ENCODE data around the gene OSTC. TPM values are rescaled to one million over a fixed set of nuclear protein-coding genes. Genes with fewer than 3 reads are reported as not detected.

OSTC gene
- total RNA-seq, 1 experiment from 2014 or later = 175 TPM

DNA sequence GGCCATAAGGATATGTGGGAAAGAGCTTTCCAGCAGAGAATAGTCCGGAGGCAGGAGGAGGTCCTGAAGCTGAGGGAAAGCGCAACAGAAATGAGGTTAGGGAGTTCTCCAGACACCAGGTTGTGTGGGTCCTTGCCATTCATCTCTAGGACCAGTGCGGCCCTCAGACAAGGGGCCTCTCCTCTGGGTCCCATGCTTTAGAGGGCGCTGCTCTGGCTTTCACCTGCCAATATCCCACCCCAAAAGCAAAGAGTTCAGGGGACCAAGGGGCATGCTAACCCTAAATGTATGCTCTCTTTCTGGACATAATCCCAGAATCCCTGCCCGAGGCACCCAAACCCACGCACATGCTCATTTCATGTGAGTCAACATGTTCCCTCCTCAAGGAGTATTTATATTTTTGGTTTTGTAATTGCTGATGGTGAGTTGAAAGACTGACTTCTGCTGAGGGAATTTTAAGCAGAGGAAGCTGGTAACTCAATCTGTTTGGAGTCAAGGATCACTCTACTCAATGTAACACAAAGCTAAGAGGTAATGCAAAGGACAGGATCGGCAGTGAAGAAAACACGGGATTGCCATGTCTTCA lies 15.2 kb upstream of the OSTC start:
- H3K27ac Mint-ChIP-seq (ENCODE audit: low read depth, unreplicated experiment) = no peak overlapping the region
- peak; percentile 55 for DNase-seq (ENCODE audit: unreplicated experiment)
- H3K9me3 Mint-ChIP-seq (ENCODE audit: unreplicated experiment) = no peaks in the 10 kb centered on the region
- no TSS peak for BruUV-seq (replicated peaks)
- peaks cover 63% of the 10 kb centered on the region for H3K36me3 Mint-ChIP-seq (ENCODE audit: insufficient read depth, unreplicated experiment)
- no peaks in the 10 kb centered on the region for H3K27me3 Mint-ChIP-seq (ENCODE audit: insufficient read depth, unreplicated experiment)
- intact Hi-C loops (cut with micrococcal nuclease) = no loop called here
- no peak for TF ChIP-seq CTCF (IDR thresholded peaks at IDR 0.05; ENCODE audit: unreplicated experiment)
- ChIA-PET CTCF (interaction anchor here (0.5 to 1.0 kb wide), 4 partner anchors 15 to 1248 kb away, joined by 3 to 6 read pairs (median 4); partner anchors contain the start of gene OSTC), POLR2A (interaction anchor here (1.2 to 6.1 kb wide), 3 partner anchors 7 to 15 kb away, joined by 3 to 60 read pairs (median 27); partner anchors contain the start of genes OSTC and RPL34)
- H3K4me1 Mint-ChIP-seq (ENCODE audit: insufficient read depth, unreplicated experiment) = peaks cover 24% of the 10 kb centered on the region
- no peak overlapping the region for H3K4me3 Mint-ChIP-seq (ENCODE audit: unreplicated experiment)

- POLR2A ChIA-PET = interaction anchor here (0.6 to 6.1 kb wide), 3 partner anchors 8 to 597 kb away, joined by 5 to 60 read pairs (median 27); partner anchors contain the start of gene OSTC
- Mint-ChIP-seq H3K27me3 (ENCODE audit: insufficient read depth, unreplicated experiment) (no peaks in the 10 kb centered on the region), H3K36me3 (ENCODE audit: insufficient read depth, unreplicated experiment) (peaks cover 52% of the 10 kb centered on the region), H3K4me3 (ENCODE audit: unreplicated experiment) (no peak overlapping the region), H3K9me3 (ENCODE audit: unreplicated experiment) (no peaks in the 10 kb centered on the region), H3K27ac (ENCODE audit: low read depth, unreplicated experiment) (no peak overlapping the region), H3K4me1 (ENCODE audit: insufficient read depth, unreplicated experiment) (peaks cover 28% of the 10 kb centered on the region)
- DNase-seq (ENCODE audit: unreplicated experiment) = no peak
- intact Hi-C loops (cut with micrococcal nuclease) = no loop called here
- CTCF ChIA-PET = interaction anchor here (0.6 kb wide), 2 partner anchors 65 to 198 kb away, joined by 4 read pairs; no protein-coding TSS in a partner anchor
- BruUV-seq (replicated peaks) = no TSS peak
- no peak for TF ChIP-seq CTCF (IDR thresholded peaks at IDR 0.05; ENCODE audit: unreplicated experiment)
These were observed 14.2 kb upstream of the OSTC start for GRCh38 chr4:108636246-108636645.

DNA sequence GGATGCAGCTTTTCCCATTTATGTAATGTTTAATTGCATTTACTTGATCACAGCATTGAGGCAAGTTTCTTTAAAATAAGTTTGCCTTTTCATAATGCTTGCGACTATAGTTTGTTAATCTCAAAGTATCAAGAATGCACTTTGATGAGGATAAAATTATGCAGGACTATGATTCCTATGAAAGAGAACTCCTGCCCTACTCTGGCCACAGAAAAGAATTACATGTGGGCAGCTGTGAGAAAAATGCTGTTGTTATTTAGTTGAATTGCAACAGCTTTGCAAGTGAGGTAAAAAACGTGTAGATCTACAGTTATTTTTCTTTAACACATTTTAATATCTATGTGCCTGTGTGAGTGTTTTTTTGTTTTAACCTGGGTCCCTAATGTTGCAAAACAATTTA lies 12.5 kb upstream of the OSTC start:
- Mint-ChIP-seq H3K36me3 (ENCODE audit: insufficient read depth, unreplicated experiment) (peaks cover 38% of the 10 kb centered on the region), H3K27ac (ENCODE audit: low read depth, unreplicated experiment) (no peak overlapping the region), H3K4me3 (ENCODE audit: unreplicated experiment) (no peak overlapping the region), H3K4me1 (ENCODE audit: insufficient read depth, unreplicated experiment) (peaks cover 28% of the 10 kb centered on the region), H3K9me3 (ENCODE audit: unreplicated experiment) (no peaks in the 10 kb centered on the region), H3K27me3 (ENCODE audit: insufficient read depth, unreplicated experiment) (no peaks in the 10 kb centered on the region)
- POLR2A ChIA-PET = interaction anchor here (2.1 to 6.1 kb wide), 3 partner anchors 10 to 18 kb away, joined by 8 to 60 read pairs (median 27); partner anchors contain the start of genes OSTC and RPL34
- DNase-seq (ENCODE audit: unreplicated experiment) = no peak
- peak; percentile 24 for TF ChIP-seq CTCF (IDR thresholded peaks at IDR 0.05; ENCODE audit: unreplicated experiment)
- intact Hi-C loops (cut with micrococcal nuclease) = no loop called here
- no TSS peak for BruUV-seq (replicated peaks)
- CTCF ChIA-PET = interaction anchor here (0.6 to 1.4 kb wide), 4 partner anchors 14 to 624 kb away, joined by 3 read pairs; no protein-coding TSS in a partner anchor

GRCh38 chr4:108644237-108644636 lies 6.2 kb upstream of the OSTC start:
- POLR2A ChIA-PET = no interaction called here
- CTCF ChIA-PET = interaction anchor here (0.6 to 1.3 kb wide), 3 partner anchors 16 to 625 kb away, joined by 3 read pairs; no protein-coding TSS in a partner anchor
- Mint-ChIP-seq H3K27ac (ENCODE audit: low read depth, unreplicated experiment) (no peak overlapping the region), H3K9me3 (ENCODE audit: unreplicated experiment) (no peaks in the 10 kb centered on the region), H3K36me3 (ENCODE audit: insufficient read depth, unreplicated experiment) (no peaks in the 10 kb centered on the region), H3K4me1 (ENCODE audit: insufficient read depth, unreplicated experiment) (peaks cover 10% of the 10 kb centered on the region), H3K27me3 (ENCODE audit: insufficient read depth, unreplicated experiment) (no peaks in the 10 kb centered on the region), H3K4me3 (ENCODE audit: unreplicated experiment) (no peak overlapping the region)
- intact Hi-C loops (cut with micrococcal nuclease) = no loop called here
- BruUV-seq (replicated peaks) = no TSS peak
- no peak for DNase-seq (ENCODE audit: unreplicated experiment)
- no peak for TF ChIP-seq CTCF (IDR thresholded peaks at IDR 0.05; ENCODE audit: unreplicated experiment)

All from MCF 10A (cell line).